ENCODE measurements around the gene HSD3B7. TPM values are rescaled to one million over a fixed set of nuclear protein-coding genes. Genes with fewer than 3 reads are reported as not detected.

The HSD3B7 gene
- total RNA-seq, 2 experiments from 2014 or later = 2.4 to 3.3 TPM

DNA sequence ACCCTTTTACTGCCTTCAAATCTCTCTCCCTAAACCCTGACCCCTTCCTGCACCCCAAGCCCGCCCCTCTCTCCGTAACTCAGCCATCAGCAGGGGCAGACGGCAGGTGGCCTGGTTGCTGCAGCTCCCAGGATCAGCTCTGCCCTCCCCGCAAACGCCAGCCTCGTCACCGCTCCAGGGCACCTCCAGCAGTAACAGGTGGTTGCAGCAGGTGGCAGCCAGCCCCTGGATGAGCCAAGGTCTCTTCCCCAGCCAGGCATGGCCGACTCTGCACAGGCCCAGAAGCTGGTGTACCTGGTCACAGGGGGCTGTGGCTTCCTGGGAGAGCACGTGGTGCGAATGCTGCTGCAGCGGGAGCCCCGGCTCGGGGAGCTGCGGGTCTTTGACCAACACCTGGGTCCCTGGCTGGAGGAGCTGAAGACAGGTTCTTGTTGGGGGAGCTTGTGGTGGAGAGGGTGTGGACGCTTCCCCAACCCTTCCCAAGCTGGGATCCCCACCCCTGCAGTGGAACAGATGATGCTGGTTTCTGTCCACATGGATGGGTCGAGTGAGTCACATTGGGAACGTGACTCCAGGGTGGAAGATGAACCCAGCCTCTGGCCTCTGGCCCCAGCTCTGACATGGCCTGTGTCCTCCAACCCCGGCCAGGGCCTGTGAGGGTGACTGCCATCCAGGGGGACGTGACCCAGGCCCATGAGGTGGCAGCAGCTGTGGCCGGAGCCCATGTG, 558 bp downstream of the HSD3B7 start:
- no peak overlapping the region for H3K4me2 ChIP-seq (ENCODE audit: low read length)
- intact Hi-C loops (cut with micrococcal nuclease; ENCODE audit: unreplicated experiment) = loop anchor here (1.0 to 10.0 kb wide), 3 partner anchors 110 to 457 kb away; partner anchors contain the start of gene ZNF843

DNA sequence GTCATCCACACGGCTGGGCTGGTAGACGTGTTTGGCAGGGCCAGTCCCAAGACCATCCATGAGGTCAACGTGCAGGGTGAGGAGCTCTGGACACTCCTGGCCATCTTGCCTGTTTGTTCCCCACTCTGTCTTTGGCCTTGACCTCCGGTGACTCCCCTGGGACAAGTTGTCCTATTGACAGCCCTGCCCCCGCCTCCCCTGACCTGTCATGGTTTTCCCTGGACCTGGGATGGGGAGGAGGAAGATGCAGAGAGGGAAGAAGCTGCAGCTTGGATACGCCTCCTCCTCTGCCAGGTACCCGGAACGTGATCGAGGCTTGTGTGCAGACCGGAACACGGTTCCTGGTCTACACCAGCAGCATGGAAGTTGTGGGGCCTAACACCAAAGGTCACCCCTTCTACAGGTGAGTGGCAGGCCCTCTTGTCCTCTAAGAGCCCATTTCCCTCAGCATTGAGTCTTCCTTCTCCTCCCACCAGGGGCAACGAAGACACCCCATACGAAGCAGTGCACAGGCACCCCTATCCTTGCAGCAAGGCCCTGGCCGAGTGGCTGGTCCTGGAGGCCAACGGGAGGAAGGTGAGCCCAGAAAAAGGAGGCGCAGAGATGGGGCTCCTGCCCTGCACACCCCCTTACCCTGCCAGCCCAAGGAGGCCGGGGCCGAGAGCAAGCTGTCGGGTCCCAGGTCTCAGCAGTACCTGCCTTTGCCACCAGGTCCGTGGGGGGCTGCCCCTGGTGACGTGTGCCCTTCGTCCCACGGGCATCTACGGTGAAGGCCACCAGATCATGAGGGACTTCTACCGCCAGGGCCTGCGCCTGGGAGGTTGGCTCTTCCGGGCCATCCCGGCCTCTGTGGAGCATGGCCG, 1.4 kb downstream of the HSD3B7 start:
- H3K36me3 ChIP-seq (ENCODE audit: insufficient read depth, low read length) = peaks cover 50% of the 10 kb centered on the region
- no peaks in the 10 kb centered on the region for H4K20me1 ChIP-seq (ENCODE audit: insufficient read depth, low read length)
- no peak overlapping the region for H2AFZ ChIP-seq (ENCODE audit: low read length)
- no peak overlapping the region for H3K4me2 ChIP-seq (ENCODE audit: low read length)
- no peaks in the 10 kb centered on the region for H3K9me2 ChIP-seq (ENCODE audit: insufficient read depth, low read length)
- intact Hi-C loops (cut with micrococcal nuclease; ENCODE audit: unreplicated experiment) = loop anchor here (5.0 to 10.0 kb wide), 2 partner anchors 308 to 456 kb away; partner anchors contain the start of gene ZNF843
- H3K4me3 ChIP-seq (ENCODE audit: low read depth, low read length, poor library complexity, severe bottlenecking) = no peak overlapping the region
- no peaks in the 10 kb centered on the region for H3K79me2 ChIP-seq (ENCODE audit: insufficient read depth, low read depth, low read length)
- no peaks in the 10 kb centered on the region for H3K9me3 ChIP-seq (ENCODE audit: low read length)
- H3K27ac ChIP-seq (ENCODE audit: low read depth, low read length, poor library complexity, severe bottlenecking) = no peak overlapping the region
- no peak for DNase-seq (ENCODE audit: low spot score)
- TF ChIP-seq, protein P1, sequence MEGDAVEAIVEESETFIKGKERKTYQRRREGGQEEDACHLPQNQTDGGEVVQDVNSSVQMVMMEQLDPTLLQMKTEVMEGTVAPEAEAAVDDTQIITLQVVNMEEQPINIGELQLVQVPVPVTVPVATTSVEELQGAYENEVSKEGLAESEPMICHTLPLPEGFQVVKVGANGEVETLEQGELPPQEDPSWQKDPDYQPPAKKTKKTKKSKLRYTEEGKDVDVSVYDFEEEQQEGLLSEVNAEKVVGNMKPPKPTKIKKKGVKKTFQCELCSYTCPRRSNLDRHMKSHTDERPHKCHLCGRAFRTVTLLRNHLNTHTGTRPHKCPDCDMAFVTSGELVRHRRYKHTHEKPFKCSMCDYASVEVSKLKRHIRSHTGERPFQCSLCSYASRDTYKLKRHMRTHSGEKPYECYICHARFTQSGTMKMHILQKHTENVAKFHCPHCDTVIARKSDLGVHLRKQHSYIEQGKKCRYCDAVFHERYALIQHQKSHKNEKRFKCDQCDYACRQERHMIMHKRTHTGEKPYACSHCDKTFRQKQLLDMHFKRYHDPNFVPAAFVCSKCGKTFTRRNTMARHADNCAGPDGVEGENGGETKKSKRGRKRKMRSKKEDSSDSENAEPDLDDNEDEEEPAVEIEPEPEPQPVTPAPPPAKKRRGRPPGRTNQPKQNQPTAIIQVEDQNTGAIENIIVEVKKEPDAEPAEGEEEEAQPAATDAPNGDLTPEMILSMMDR (conservative IDR thresholded peaks at IDR 0.05; ENCODE audit: low read length) = no peak
- no peak for TF ChIP-seq EZH2phosphoT487 (IDR thresholded peaks at IDR 0.05; ENCODE audit: borderline replicate concordance, low read depth, low read length)
- CTCF ChIA-PET (ENCODE audit: unreplicated experiment) = no interaction called here
- no peaks in the 10 kb centered on the region for H3K4me1 ChIP-seq (ENCODE audit: insufficient read depth, low read length, poor library complexity, severe bottlenecking)
- POLR2A ChIA-PET = no interaction called here
- BruUV-seq (replicated peaks) = no TSS peak

More for the DNA sequence above, 558 bp downstream of the HSD3B7 start:
- no peaks in the 10 kb centered on the region for H3K4me1 ChIP-seq (ENCODE audit: insufficient read depth, low read length, poor library complexity, severe bottlenecking)
- peaks cover 58% of the 10 kb centered on the region for H3K36me3 ChIP-seq (ENCODE audit: insufficient read depth, low read length)
- no peak for DNase-seq (ENCODE audit: low spot score)
- H3K9me2 ChIP-seq (ENCODE audit: insufficient read depth, low read length) = no peaks in the 10 kb centered on the region
- TF ChIP-seq, protein P1 (conservative IDR thresholded peaks at IDR 0.05; ENCODE audit: low read length) = no peak
- no peak for TF ChIP-seq EZH2phosphoT487 (IDR thresholded peaks at IDR 0.05; ENCODE audit: borderline replicate concordance, low read depth, low read length)
- BruUV-seq (replicated peaks) = no TSS peak
- H3K27ac ChIP-seq (ENCODE audit: low read depth, low read length, poor library complexity, severe bottlenecking) = no peak overlapping the region
- no peak overlapping the region for H3K4me3 ChIP-seq (ENCODE audit: low read depth, low read length, poor library complexity, severe bottlenecking)
- no peak overlapping the region for H2AFZ ChIP-seq (ENCODE audit: low read length)
- ChIA-PET CTCF (ENCODE audit: unreplicated experiment) (interaction anchor here (0.6 kb wide), 1 partner anchor 38 kb away, joined by 3 read pairs; no protein-coding TSS in a partner anchor), POLR2A (no interaction called here)
- H3K9me3 ChIP-seq (ENCODE audit: low read length) = no peaks in the 10 kb centered on the region
- no peaks in the 10 kb centered on the region for H4K20me1 ChIP-seq (ENCODE audit: insufficient read depth, low read length)
- no peaks in the 10 kb centered on the region for H3K79me2 ChIP-seq (ENCODE audit: insufficient read depth, low read depth, low read length)

Data from OCI-LY7 (cell line).